Measurements from ENCODE around the gene DOK5.
"Not testable (repeated sequence)": the region's sequence is repeated elsewhere in the genome, so short reads cannot be mapped to it uniquely, and the experiment has no call there.

Gene DOK5
- 0 to 0.78 (median 0.04) reads per million in 4 experiments for total RNA-seq

GRCh38 chr20:54475334-54476168 lies at the start of gene DOK5:
Gene DOK5, plus strand, starts transcription at chr20:54475593. Its CDS starts 354 bp downstream, at chr20:54475947.
- DNase-seq: no peak

- no peak for DNase-seq
These were observed 46.0 kb upstream of the DOK5 start for GRCh38 chr20:54429364-54429763.

- DNase-seq: no peak
These were observed 44.0 kb upstream of the DOK5 start for GRCh38 chr20:54431156-54431944.

- no peak for DNase-seq
These were observed 42.4 kb upstream of the DOK5 start for GRCh38 chr20:54432966-54433365.

- DNase-seq: no peak
These were observed 41.8 kb upstream of the DOK5 start for GRCh38 chr20:54433636-54434035.

- no peak for DNase-seq
These were observed 41.2 kb upstream of the DOK5 start for GRCh38 chr20:54434196-54434595.

- DNase-seq: no peak
These were observed 40.4 kb upstream of the DOK5 start for GRCh38 chr20:54435015-54435414.

- DNase-seq: not testable (repeated sequence)
These were observed 39.0 kb upstream of the DOK5 start for GRCh38 chr20:54436410-54436809.

GRCh38 chr20:54438166-54438565 lies 37.2 kb upstream of the DOK5 start:
- no peak for DNase-seq

- no peak for DNase-seq
These were observed 25.2 kb upstream of the DOK5 start for GRCh38 chr20:54450207-54450606.

- no peak for DNase-seq
These were observed 24.2 kb upstream of the DOK5 start for GRCh38 chr20:54451171-54451570.

GRCh38 chr20:54452277-54452676 lies 23.1 kb upstream of the DOK5 start:
- no peak for DNase-seq

GRCh38 chr20:54454982-54455381 lies 20.4 kb upstream of the DOK5 start:
- DNase-seq: no peak

- no peak for DNase-seq
These were observed 19.0 kb upstream of the DOK5 start for GRCh38 chr20:54456423-54456822.

- DNase-seq: no peak
These were observed 18.4 kb upstream of the DOK5 start for GRCh38 chr20:54456961-54457360.

GRCh38 chr20:54458219-54458618 lies 17.2 kb upstream of the DOK5 start:
- no peak for DNase-seq

GRCh38 chr20:54459279-54459678 lies 16.1 kb upstream of the DOK5 start:
- DNase-seq: no peak

- DNase-seq: no peak
These were observed 11.4 kb upstream of the DOK5 start for GRCh38 chr20:54464003-54464402.

- no peak for DNase-seq
These were observed 9.3 kb upstream of the DOK5 start for GRCh38 chr20:54466127-54466526.

GRCh38 chr20:54467622-54468021 lies 7.8 kb upstream of the DOK5 start:
- DNase-seq: no peak

GRCh38 chr20:54468082-54468481 lies 7.3 kb upstream of the DOK5 start:
- DNase-seq: no peak

GRCh38 chr20:54469293-54469692 lies 6.1 kb upstream of the DOK5 start:
- no peak for DNase-seq

GRCh38 chr20:54469952-54470351 lies 5.4 kb upstream of the DOK5 start:
- DNase-seq: no peak

- no peak for DNase-seq
These were observed 4.7 kb upstream of the DOK5 start for GRCh38 chr20:54470697-54471096.

Measured in effector CD8-positive, alpha-beta T cell (primary cell).